Fibroblast of the conjunctiva (primary cell): ENCODE data around the gene CTH.
A peak's percentile ranks its signal among the peaks of the same experiment; 100 is the strongest.
"Not testable (repeated sequence)": the region's sequence is repeated elsewhere in the genome, so short reads cannot be mapped to it uniquely, and the experiment has no call there.

ENCODE experiments used
- DNase-seq: peaks from one replicate; pipeline ENCODE4 v3.0.0-alpha.2; 2010; ENCODE audit warnings: low read depth

Gene CTH

GRCh38 chr1:70409136-70409535 lies 1.9 kb upstream of the CTH start:
- DNase-seq: no peak

GRCh38 chr1:70411360-70411844 lies 334 bp downstream of the CTH start:
- peak; percentile 3 for DNase-seq

DNA sequence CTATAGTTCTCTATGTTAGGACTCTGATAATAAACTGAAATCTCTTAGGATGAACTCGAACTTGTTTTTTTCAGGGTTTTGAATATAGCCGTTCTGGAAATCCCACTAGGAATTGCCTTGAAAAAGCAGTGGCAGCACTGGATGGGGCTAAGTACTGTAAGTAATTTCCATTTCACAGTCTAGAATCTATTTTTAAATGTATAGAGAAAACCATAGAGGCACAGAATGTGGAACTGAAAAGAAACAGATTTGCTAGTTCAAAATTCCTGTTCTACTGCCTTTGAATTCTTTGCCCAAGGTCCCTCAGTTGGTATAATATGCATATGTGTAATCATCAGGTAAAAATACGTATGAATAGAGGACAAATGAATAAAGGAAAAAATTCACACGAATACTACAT lies 4.8 kb downstream of the CTH start:
- no peak for DNase-seq

DNA sequence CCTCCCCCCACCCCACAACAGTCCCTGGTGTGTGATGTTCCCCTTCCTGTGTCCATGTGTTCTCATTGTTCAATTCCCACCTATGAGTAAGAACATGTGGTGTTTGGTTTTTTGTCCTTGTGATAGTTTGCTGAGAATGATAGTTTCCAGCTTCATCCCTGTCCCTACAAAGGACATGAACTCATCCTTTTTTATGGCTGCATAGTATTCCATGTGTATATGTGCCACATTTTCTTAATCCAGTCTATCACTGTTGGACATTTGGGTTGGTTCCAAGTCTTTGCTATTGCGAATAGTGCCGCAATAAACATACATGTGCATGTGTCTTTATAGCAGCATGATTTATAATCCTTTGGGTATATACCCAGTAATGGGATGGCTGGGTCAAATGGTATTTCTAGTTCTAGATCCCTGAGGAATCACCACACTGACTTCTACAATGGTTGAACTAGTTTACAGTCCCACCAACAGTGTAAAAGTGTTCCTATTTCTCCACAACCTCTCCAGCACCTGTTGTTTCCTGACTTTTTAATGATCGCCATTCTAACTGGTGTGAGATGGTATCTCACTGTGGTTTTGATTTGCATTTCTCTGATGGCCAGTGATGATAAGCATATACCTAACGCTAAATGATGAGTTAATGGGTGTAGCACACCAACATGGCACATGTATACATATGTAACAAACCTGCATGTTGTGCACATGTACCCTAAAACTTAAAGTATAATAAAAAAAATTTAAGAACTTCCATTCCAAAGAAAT lies 8.1 kb downstream of the CTH start:
- DNase-seq: not testable (repeated sequence)

DNA sequence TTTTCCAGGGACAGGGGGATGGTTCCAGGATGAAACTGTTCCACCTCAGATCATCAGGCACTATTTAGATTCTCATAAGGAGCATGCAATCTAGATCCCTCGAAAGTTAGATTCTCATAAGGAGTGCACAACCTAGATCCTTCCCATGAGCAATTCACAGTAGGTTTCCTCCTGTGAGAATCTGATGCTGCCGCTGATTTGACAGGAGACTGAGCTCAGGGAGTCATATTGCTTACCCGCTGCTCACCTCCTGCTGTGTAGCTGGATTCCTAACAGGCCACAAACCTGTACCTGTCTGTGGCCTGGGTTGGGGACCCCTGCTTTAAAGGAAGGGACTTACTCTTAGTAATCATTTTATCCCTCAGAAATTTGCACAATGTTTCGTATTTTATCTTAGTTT lies 9.3 kb downstream of the CTH start:
- no peak for DNase-seq

DNA sequence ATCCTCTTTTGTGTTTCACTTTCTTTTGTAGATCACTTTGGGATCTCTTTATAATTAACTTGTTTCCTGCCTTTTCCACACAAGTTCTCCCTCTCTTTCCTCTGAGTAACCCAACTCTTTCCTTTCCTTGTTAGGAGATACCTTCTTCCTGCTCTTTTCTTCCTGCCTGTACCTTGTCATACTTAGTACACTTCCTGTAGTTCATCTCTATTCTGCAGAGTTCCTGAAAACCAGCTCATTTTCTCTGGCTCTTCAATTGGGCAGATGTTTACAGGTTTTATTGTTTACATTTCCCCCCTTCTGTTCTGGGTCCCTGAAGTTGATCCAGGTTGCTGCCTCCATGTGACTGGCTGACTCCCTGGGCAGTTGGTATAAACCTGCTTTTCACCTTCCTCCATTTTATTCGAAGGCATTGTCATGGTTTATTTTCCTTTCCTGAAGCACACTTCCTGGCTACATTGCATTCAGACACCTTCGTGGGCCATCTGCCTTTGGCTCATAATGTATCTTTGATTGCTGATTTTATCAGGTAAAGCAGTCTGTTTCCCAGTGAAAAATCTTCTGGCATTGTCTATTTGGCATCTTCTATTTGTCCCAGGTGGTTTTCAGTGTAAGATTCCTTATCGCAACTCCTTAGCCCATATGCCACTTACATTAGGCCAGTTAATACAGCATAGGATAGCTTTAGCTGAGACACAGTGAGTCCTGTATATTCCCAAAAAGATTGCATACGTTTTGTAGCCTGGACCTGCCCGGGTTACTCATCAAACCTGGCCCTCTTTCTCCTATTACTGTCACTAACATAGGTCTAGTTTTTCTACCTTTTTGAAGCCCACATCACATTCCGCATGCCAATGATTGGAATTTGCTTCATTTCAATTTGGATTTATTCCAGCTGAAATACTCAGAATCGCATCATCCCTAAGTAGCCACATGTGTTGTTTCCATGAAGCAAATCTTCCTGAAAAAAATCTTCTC lies 15.4 kb downstream of the CTH start:
- DNase-seq: no peak

- no peak for DNase-seq
Measured at GRCh38 chr1:70427976-70428375, 16.9 kb downstream of the CTH start.

GRCh38 chr1:70429219-70429618 lies 18.2 kb downstream of the CTH start:
- no peak for DNase-seq

GRCh38 chr1:70429757-70430156 lies 18.7 kb downstream of the CTH start:
- no peak for DNase-seq

GRCh38 chr1:70431317-70431716 lies 20.2 kb downstream of the CTH start:
- DNase-seq: no peak

GRCh38 chr1:70431874-70432273 lies 20.8 kb downstream of the CTH start:
- DNase-seq: no peak

DNA sequence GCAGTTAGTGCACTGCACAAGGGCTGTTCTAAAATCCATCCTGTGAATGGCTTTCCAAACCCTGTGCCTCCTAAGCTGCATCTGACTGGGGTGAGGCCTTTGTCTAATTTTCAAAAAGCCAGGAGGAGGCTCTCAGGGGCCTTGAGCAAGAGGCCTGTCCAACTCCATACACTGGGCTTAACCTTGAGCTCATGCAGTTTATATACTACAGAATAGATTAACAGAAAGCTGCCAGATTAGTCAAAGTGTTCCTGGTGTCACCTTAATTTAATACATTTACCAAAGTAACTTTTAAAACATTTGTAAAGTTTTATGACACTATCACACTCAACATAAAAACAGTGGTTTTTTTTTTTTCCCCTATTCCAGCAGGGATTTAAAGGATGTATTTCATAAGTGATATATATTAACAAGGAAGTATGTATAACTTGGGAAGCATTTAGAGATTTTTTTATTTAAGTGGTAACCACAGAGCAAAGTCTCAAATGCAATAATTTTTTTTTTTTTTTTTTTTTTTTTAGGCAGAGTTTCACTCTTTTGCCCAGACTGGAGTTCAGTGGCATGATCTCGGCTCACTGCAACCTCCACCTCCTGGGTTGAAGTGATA lies 23.3 kb downstream of the CTH start:
- no peak for DNase-seq

DNA sequence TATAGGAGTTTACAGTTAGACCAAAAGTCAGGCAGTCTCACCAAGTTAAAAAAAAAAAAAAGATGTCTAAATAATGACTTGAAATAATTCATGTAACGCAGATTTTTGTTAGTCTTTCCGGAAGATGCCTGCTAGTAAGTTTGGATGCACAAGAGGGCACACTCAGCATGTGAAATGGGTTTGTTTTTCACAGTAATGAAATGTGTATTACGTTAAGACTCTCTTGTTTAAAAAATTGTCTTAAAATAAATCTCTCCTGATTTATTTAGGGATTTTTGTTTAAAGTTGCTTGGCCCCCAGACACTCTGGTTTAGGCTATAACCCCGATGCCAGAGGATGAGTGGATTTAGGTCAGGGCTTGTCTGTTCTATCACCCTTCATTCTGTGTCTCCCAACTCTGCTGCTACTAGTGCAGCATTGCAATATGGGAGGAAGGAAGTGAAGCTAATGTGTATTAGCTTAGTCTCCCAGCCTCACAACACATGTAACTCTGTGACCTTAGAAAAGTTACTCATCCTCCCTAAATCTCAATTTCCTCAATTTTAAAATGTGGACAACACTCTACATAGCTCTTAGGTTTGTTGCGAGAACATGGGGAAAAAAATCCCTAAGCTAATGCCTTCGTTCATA lies 25.7 kb downstream of the CTH start:
- DNase-seq: peak; percentile 16

- no peak for DNase-seq
Measured at GRCh38 chr1:70438529-70438928, 27.5 kb downstream of the CTH start.

- DNase-seq: no peak
Measured at GRCh38 chr1:70440642-70441391, 29.7 kb downstream of the CTH start.

DNA sequence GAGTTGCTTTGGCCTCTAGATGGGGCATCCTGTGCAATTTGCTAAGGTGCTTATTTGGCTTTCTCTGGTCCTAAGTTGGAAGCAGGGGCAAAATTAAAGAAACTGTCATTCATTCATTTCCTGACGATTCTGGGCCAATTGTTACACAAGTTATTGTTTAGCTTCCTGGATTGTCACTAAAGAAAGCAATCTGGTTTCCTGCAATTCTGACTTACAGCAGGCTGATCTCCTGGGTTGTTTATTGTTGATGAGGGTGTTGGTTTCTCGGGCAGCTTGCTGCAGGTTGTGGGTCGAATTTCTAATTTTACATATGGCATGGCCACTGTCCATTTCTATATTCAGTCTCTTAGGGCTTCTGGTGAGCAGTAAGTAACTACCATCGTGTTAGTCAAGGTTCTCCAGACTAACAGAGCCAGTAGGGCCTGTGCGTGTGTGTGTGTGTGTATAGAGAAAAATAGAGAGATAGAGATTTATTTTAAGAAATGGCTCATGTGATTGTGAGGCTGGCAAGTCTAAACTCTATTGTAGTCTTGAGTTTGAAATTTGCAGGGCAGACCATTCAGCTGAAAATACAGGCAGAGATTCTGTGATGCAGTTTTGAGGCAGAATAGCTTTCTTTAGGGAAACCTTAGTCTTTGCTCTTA lies 30.4 kb downstream of the CTH start:
- DNase-seq: no peak

- DNase-seq: no peak
Measured at GRCh38 chr1:70442490-70442889, 31.4 kb downstream of the CTH start.

DNA sequence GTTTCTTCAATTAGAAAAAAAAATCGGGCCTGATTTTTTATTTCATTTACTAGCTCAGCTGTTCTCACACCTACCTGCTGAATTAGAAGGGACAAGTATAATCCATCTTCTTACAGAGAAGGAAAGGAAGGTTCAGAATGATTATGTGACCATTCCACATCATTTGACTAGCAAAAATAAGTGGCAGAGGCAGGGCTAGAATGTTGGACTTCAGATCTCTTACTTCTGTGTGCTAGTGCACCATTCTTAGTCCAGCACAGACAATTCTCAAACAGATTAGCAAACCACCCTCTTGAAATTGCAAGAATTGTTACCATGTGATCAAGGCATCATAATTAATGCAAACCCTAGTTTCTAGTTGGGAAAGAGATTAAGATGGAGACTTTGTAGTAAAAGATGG lies 32.7 kb downstream of the CTH start:
- no peak for DNase-seq

GRCh38 chr1:70449049-70449448 lies 38.0 kb downstream of the CTH start:
- DNase-seq: no peak

DNA sequence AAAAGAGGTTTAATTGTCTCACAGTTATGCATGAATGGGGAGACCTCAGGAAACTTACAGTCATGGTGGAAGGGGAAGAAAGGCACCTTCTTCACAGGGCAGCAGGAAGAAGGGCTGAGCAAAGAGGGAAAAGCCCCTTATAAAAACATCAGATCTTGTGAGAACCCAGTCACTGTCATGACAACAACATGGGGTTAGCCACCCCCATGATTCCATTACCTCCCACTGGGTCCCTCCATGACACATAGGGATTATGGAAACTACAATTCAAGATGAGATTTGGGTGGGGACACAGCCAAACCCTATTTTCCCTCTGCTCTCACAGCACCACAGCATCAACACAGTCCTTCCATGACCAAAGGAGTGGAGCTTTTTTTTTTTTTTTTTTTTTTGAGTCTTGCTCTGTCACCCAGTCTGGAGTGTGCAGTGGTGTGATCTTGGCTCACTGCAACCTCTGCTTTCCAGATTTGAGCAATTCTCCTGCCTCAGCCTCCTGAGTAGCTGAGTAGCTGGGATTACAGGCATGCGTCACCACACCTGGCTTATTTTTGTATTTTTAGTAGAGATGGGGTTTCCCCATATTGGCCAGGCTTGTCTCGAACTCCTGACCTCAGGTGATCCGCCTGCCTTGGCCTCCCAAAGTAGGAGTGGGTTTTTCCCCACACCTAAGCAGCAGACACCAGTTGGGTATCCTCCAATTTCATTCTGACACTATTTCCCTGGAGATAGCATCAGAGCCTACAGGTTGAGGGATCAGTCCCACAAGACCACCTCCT lies 41.3 kb downstream of the CTH start:
- DNase-seq: not testable (repeated sequence)
